K562 (cell line): ENCODE measurements around the gene SRCAP. TPM values are rescaled to one million over a fixed set of nuclear protein-coding genes. Genes with fewer than 3 reads are reported as not detected.

ENCODE experiments used
- ATF7 ChIP-seq: fragments of 450-650 bp; IDR thresholded peaks from 2 replicates; pipeline ENCODE4 v1.7.1; 2014; ENCODE audit warnings: mild to moderate bottlenecking, moderate library complexity
- BCL6 ChIP-seq: fragments of 250-450 bp; sonication (Bioruptor Pico); IDR thresholded peaks from 2 replicates; pipeline ENCODE4 v1.4.0; 2020
- CREB5 ChIP-seq: fragments of 250-450 bp; sonication (Bioruptor Pico); IDR thresholded peaks from 2 replicates; pipeline ENCODE4 v1.5.0; 2020; ENCODE audit warnings: mild to moderate bottlenecking
- E2F1 ChIP-seq: sonication (generic); formaldehyde crosslinking; IDR thresholded peaks from 2 replicates; pipeline ENCODE4 v1.8.1; 2023; ENCODE audit warnings: mild to moderate bottlenecking, missing genetic modification reagents, moderate library complexity
- E2F8 ChIP-seq: fragments of 450-650 bp; IDR thresholded peaks from 2 replicates; pipeline ENCODE4 v1.7.1; 2018; ENCODE audit warnings: mild to moderate bottlenecking, low read depth; ENCODE audit not compliant: partially characterized antibody
- FOXK2 ChIP-seq, 2 experiments: fragments of 450-650 bp; IDR thresholded peaks in 1 of 2; conservative IDR thresholded peaks in 1 of 2; 2 replicates each; pipeline ENCODE4 v1.6.1; 2016; ENCODE audit warnings: low read depth in 2 of 2, mild to moderate bottlenecking in 1 of 2
- MYBL2 ChIP-seq, 2 experiments: fragments of 450-650 bp in 1 of 2; sonication (generic) in 1 of 2; formaldehyde crosslinking in 1 of 2; IDR thresholded peaks; 2 replicates each; pipeline versions ENCODE4 v1.6.1 to v1.8.1; 2017 to 2022; ENCODE audit warnings: borderline replicate concordance in 1 of 2, inconsistent platforms in 1 of 2, low read depth in 1 of 2, mild to moderate bottlenecking in 1 of 2, missing genetic modification reagents in 1 of 2, moderate library complexity in 1 of 2
- PTRF ChIP-seq: fragments of 450-650 bp; IDR thresholded peaks from 2 replicates; pipeline ENCODE4 v1.6.1; 2016; ENCODE audit warnings: mild to moderate bottlenecking, missing genetic modification characterization, missing compliant biosample characterization
- TGIF2 ChIP-seq: sonication (generic); formaldehyde crosslinking; IDR thresholded peaks from 2 replicates; pipeline ENCODE4 v1.8.1; 2022; ENCODE audit warnings: mild to moderate bottlenecking, missing genetic modification reagents, moderate library complexity
- XRCC4 ChIP-seq: IDR thresholded peaks from one replicate; pipeline ENCODE4 v1.6.1; 2011; ENCODE audit not compliant: insufficient read depth, insufficient read length; ENCODE audit errors: extremely low read depth
- ZBTB43 ChIP-seq: sonication (generic); formaldehyde crosslinking; IDR thresholded peaks from 2 replicates; pipeline ENCODE4 v1.8.0; 2023; ENCODE audit warnings: mild to moderate bottlenecking, missing genetic modification reagents
- ZNF778 ChIP-seq: fragments of 450-650 bp; formaldehyde crosslinking; IDR thresholded peaks from 2 replicates; pipeline ENCODE4 v1.4.0; 2020; ENCODE audit warnings: mild to moderate bottlenecking, moderate library complexity
- polyA plus RNA-seq, 8 experiments: library from polyadenylated mRNA; depleted of rRNA in 4 of 8; stranded (reverse) in 5 of 8; unstranded in 3 of 8; fragments of >200 nt; fragmentation: Nextera tagmentation in 2 of 8; fragmentation: Illumina TruSeq in 1 of 8; extraction: Ambion mirVana in 2 of 8; extraction: Trizol in 1 of 8; gene quantifications; 2 replicates each; pipeline versions ENCODE4 v1.2.1 to v1.2.3, GENCODE V29; 2011 to 2014; ENCODE audit warnings: inconsistent platforms in 1 of 8, missing spikeins in 1 of 8
- total RNA-seq, 7 experiments: library from RNA; depleted of rRNA in 6 of 7; stranded (reverse); fragments of >200 nt in 6 of 7; fragmentation: Illumina TruSeq in 2 of 7; extraction: Trizol in 2 of 7; gene quantifications; 2 replicates each; pipeline versions ENCODE4 v1.2.1 to v1.2.3, GENCODE V29; 2011 to 2021; ENCODE audit warnings: low replicate concordance in 1 of 7

The SRCAP gene
- total and polyA plus RNA-seq, 9 of the 15 experiments (the other 6 are each of a cell fraction or from before 2014, with no cell fraction given) = 0.21 to 62.6 (median 5.8) TPM

- 0 out of 2 replicates have a peak, but pooled peaks have one; percentile 63 for TF ChIP-seq ZBTB43 (CRISPR knock-in tag)
- no peak for TF ChIP-seq FOXK2 (conservative IDR thresholded peaks at IDR 0.05 in 1 of 2, IDR thresholded peaks at IDR 0.05 in 1 of 2; ENCODE audit: low read depth in 2 of 2)
- no peak for TF ChIP-seq ZNF778 (CRISPR knock-in tag)
- no peak; the same call in 1 of the 2 replicates for TF ChIP-seq E2F1 (CRISPR knock-in tag)
- no peak for TF ChIP-seq CREB5 (CRISPR knock-in tag)
- no peak for TF ChIP-seq ATF7
- no peak for TF ChIP-seq PTRF (tag)
- TF ChIP-seq BCL6 (CRISPR knock-in tag) = no peak
- no peak for TF ChIP-seq TGIF2
- TF ChIP-seq XRCC4 = no peak
- TF ChIP-seq MYBL2 (IDR thresholded peaks at IDR 0.05; ENCODE audit: low read depth) = no peak
- no peak for TF ChIP-seq MYBL2 (CRISPR knock-in tag; IDR thresholded peaks at IDR 0.05; ENCODE audit: borderline replicate concordance)
- no peak for TF ChIP-seq E2F8
Observed at GRCh38 chr16:30697264-30698138, 1.5 kb upstream of the SRCAP start (continued).
